SK-N-SH (cell line): ENCODE measurements around the gene PLSCR1. TPM values are rescaled to one million over a fixed set of nuclear protein-coding genes. Genes with fewer than 3 reads are reported as not detected.
A peak's percentile ranks its signal among the peaks of the same experiment; 100 is the strongest.

Source experiments
- CTCF ChIA-PET: fragments of 300-600, 350-600 bp; formaldehyde crosslinking; extraction: SDS; loops from one replicate; lab custom pipeline; 2021; lab: Yijun Ruan, JAX
- POLR2A ChIA-PET: fragments of 350-600 bp; sonication (Branson Sonifier 250); formaldehyde crosslinking; extraction: SDS; loops from one replicate; lab custom pipeline; 2020; ENCODE audit warnings: antibody characterized with exemption, inconsistent platforms; lab: Yijun Ruan, JAX
- DNase-seq: peaks from one replicate; pipeline ENCODE4 v3.0.0; 2012
- H2AFZ ChIP-seq: fragments of 200-600 bp; sonication (generic); 2 replicates; pipeline ENCODE4 v1.8.1; 2016; ENCODE audit warnings: antibody characterized with exemption, mild to moderate bottlenecking, low read depth
- H3F3A ChIP-seq: fragments of 200-600 bp; sonication (generic); replicated peaks from 2 replicates; pipeline ENCODE3; 2016; ENCODE audit warnings: antibody characterized with exemption, mild to moderate bottlenecking; ENCODE audit not compliant: insufficient read depth
- H3K27ac ChIP-seq, 2 experiments: fragments of 200-500 bp in 1 of 2; fragments of 200-600 bp in 1 of 2; sonication (Bioruptor generic) in 1 of 2; sonication (generic), shearing (Covaris generic) in 1 of 2; 2 replicates each; pipeline versions ENCODE4 v1.5.1 to v1.6.1; 2014 to 2016; ENCODE audit warnings: low read depth in 2 of 2, inconsistent platforms in 1 of 2, low read length in 1 of 2, mild to moderate bottlenecking in 1 of 2, mixed read lengths in 1 of 2
- H3K27me3 ChIP-seq: fragments of 200-600 bp; sonication (generic), shearing (Covaris generic); 2 replicates; pipeline ENCODE4 v1.6.1; 2016; ENCODE audit warnings: mixed run types; ENCODE audit not compliant: insufficient read depth
- H3K36me3 ChIP-seq, 2 experiments: fragments of 200-500 bp in 1 of 2; fragments of 200-600 bp in 1 of 2; sonication (Bioruptor generic) in 1 of 2; sonication (generic) in 1 of 2; replicated peaks in 1 of 2; 2 replicates each; pipeline versions ENCODE3 to v1.5.1; 2014 to 2016; ENCODE audit warnings: low read length in 1 of 2, mild to moderate bottlenecking in 1 of 2; ENCODE audit not compliant: insufficient read depth in 2 of 2, control insufficient read depth in 1 of 2
- H3K4me1 ChIP-seq, 2 experiments: fragments of 200-500 bp in 1 of 2; fragments of 200-600 bp in 1 of 2; sonication (Bioruptor generic) in 1 of 2; sonication (generic), shearing (Covaris generic) in 1 of 2; 2 replicates each; pipeline versions ENCODE4 v1.5.1 to v1.6.1; 2014 to 2016; ENCODE audit warnings: low read depth in 1 of 2, low read length in 1 of 2, mixed run types in 1 of 2; ENCODE audit not compliant: insufficient read depth in 2 of 2, control insufficient read depth in 1 of 2
- H3K4me2 ChIP-seq: fragments of 200-600 bp; sonication (generic), shearing (Covaris generic); 2 replicates; pipeline ENCODE4 v1.6.1; 2017; ENCODE audit warnings: mixed run types
- H3K4me3 ChIP-seq, 2 experiments: fragments of 200-500 bp in 1 of 2; fragments of 200-600 bp in 1 of 2; sonication (Bioruptor generic) in 1 of 2; sonication (generic), shearing (Covaris generic) in 1 of 2; 2 replicates each; pipeline versions ENCODE4 v1.5.1 to v1.8.1; 2014 to 2016; ENCODE audit warnings: low read depth in 2 of 2, inconsistent platforms in 1 of 2, low read length in 1 of 2, mild to moderate bottlenecking in 1 of 2, mixed read lengths in 1 of 2, moderate library complexity in 1 of 2
- H3K79me2 ChIP-seq: fragments of 200-600 bp; sonication (generic); 2 replicates; pipeline ENCODE4 v1.8.1; 2017; ENCODE audit warnings: mild to moderate bottlenecking; ENCODE audit not compliant: insufficient read depth
- H3K9ac ChIP-seq: fragments of 200-600 bp; sonication (generic); 2 replicates; pipeline ENCODE4 v1.6.1; 2017; ENCODE audit warnings: mixed run types
- H3K9me2 ChIP-seq: fragments of 200-600 bp; sonication (generic); 2 replicates; pipeline ENCODE4 v1.6.1; 2017; ENCODE audit warnings: mixed run types
- H3K9me3 ChIP-seq: fragments of 200-600 bp; sonication (generic); 2 replicates; pipeline ENCODE4 v1.6.1; 2017; ENCODE audit warnings: mixed run types, mild to moderate bottlenecking, moderate library complexity
- H4K20me1 ChIP-seq: fragments of 200-600 bp; sonication (generic); 2 replicates; pipeline ENCODE4 v1.6.1; 2017; ENCODE audit warnings: mild to moderate bottlenecking, mixed run types; ENCODE audit not compliant: insufficient read depth
- CHD2 ChIP-seq: fragments of 150-350 bp; IDR thresholded peaks from 2 replicates; pipeline ENCODE4 v1.6.1; 2018; ENCODE audit warnings: low read length; ENCODE audit not compliant: partially characterized antibody
- ELF1 ChIP-seq: IDR thresholded peaks from 2 replicates; pipeline ENCODE4 v1.4.0; 2012
- GABPA ChIP-seq: IDR thresholded peaks from 2 replicates; pipeline ENCODE4 v1.4.0; 2012; ENCODE audit warnings: low read depth, mild to moderate bottlenecking
- GATA2 ChIP-seq: sonication (generic); formaldehyde crosslinking; IDR thresholded peaks from 2 replicates; pipeline ENCODE4 v1.5.0; 2020; ENCODE audit warnings: mild to moderate bottlenecking, missing genetic modification reagents
- JUND ChIP-seq: IDR thresholded peaks from 2 replicates; pipeline ENCODE4 v1.4.0; 2012
- POLR2AphosphoS5 ChIP-seq: IDR thresholded peaks from 2 replicates; pipeline ENCODE4 v1.6.1; 2012; ENCODE audit warnings: low read depth, low read length
- RFX5 ChIP-seq: IDR thresholded peaks from 2 replicates; pipeline ENCODE4 v1.6.1; 2012; ENCODE audit warnings: mild to moderate bottlenecking, improper control_type of control experiment, low read length
- RXRA ChIP-seq: IDR thresholded peaks from 2 replicates; pipeline ENCODE4 v1.4.0; 2012; ENCODE audit warnings: low read depth, mild to moderate bottlenecking, borderline replicate concordance
- SIN3A ChIP-seq: IDR thresholded peaks from 2 replicates; pipeline ENCODE4 v1.6.1; 2012; ENCODE audit warnings: low read depth, mild to moderate bottlenecking, low read length, moderate library complexity, borderline replicate concordance
- SMC3 ChIP-seq: IDR thresholded peaks from 2 replicates; pipeline ENCODE4 v1.6.1; 2012; ENCODE audit warnings: low read depth, low read length, improper control_type of control experiment
- YY1 ChIP-seq: IDR thresholded peaks from 2 replicates; pipeline ENCODE4 v1.4.0; 2012; ENCODE audit warnings: low read depth, mild to moderate bottlenecking
- WGBS: methylation state at CpG from one replicate; pipeline ENCODE4 v1.1.6; 2017; ENCODE audit warnings: low lambda C conversion rate; 5-methylcytosine and 5-hydroxymethylcytosine counted together
- polyA plus RNA-seq, 3 experiments: library from polyadenylated mRNA; depleted of rRNA; stranded (reverse); fragments of >200 nt; gene quantifications; 2 replicates each; pipeline ENCODE4 v1.2.3, GENCODE V29; 2012
- TF ChIP-seq, protein P1 (sequence below): fragments of 150-350 bp; IDR thresholded peaks from 2 replicates; pipeline ENCODE4 v1.6.1; 2017; ENCODE audit warnings: antibody characterized with exemption, low read length, low read depth, borderline replicate concordance
- TF ChIP-seq, protein P2 (sequence below): IDR thresholded peaks from 2 replicates; pipeline ENCODE4 v1.4.0; 2012; ENCODE audit warnings: low read depth, borderline replicate concordance
- TF ChIP-seq, protein P3 (sequence below): IDR thresholded peaks from 2 replicates; pipeline ENCODE4 v1.6.1; 2012; ENCODE audit warnings: mild to moderate bottlenecking, low read depth, low read length, moderate library complexity

Gene PLSCR1
- polyA plus RNA-seq, 1 of the 3 experiments (the other 2 are of a cell fraction) = 10.9 TPM

DNA sequence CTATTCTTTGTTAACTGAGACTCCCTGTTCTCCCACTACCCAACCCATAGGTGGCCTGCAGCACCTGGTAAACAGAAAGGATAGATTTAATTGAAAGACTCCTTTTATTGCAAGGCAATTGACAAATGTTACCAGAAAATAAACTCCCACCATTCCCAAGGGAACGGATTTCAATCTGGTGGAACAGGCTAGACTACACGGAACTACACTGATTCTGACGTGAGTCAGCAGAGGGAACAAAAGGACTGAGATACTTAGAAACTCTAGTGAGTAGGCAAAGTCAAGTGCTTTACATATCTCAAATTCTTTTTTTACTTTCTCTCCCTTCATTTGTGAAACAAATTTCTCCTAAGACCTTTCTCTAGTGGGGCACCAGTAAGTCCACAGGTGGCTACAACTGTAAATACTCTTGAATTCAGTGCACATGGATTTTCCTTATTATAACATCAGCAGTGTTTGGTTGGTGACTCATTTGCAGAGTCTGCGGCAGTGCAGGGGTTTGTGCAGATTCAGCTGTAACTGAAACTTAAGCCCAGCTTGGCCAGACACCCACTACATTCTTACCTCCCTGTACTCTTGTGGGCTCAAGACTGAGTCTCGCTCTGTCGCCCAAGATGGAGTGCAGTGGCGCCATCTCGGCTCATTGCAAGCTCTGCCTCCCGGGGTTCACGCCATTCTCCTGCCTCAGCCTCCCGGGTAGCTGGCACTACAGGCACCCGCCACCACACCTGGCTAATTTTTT is 40.8 kb downstream of the PLSCR1 start (continued):
- TF ChIP-seq, protein P1, sequence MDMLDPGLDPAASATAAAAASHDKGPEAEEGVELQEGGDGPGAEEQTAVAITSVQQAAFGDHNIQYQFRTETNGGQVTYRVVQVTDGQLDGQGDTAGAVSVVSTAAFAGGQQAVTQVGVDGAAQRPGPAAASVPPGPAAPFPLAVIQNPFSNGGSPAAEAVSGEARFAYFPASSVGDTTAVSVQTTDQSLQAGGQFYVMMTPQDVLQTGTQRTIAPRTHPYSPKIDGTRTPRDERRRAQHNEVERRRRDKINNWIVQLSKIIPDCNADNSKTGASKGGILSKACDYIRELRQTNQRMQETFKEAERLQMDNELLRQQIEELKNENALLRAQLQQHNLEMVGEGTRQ = no peak
- no peak for TF ChIP-seq YY1
- no peak for TF ChIP-seq ELF1
- no peak for TF ChIP-seq GATA2 (CRISPR knock-in tag)
- TF ChIP-seq RXRA = no peak
- no peak for TF ChIP-seq RFX5
- no peak for TF ChIP-seq CHD2
- TF ChIP-seq SMC3 = no peak
- TF ChIP-seq, protein P2, sequence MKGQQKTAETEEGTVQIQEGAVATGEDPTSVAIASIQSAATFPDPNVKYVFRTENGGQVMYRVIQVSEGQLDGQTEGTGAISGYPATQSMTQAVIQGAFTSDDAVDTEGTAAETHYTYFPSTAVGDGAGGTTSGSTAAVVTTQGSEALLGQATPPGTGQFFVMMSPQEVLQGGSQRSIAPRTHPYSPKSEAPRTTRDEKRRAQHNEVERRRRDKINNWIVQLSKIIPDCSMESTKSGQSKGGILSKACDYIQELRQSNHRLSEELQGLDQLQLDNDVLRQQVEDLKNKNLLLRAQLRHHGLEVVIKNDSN = no peak
- no peak for TF ChIP-seq POLR2AphosphoS5

DNA sequence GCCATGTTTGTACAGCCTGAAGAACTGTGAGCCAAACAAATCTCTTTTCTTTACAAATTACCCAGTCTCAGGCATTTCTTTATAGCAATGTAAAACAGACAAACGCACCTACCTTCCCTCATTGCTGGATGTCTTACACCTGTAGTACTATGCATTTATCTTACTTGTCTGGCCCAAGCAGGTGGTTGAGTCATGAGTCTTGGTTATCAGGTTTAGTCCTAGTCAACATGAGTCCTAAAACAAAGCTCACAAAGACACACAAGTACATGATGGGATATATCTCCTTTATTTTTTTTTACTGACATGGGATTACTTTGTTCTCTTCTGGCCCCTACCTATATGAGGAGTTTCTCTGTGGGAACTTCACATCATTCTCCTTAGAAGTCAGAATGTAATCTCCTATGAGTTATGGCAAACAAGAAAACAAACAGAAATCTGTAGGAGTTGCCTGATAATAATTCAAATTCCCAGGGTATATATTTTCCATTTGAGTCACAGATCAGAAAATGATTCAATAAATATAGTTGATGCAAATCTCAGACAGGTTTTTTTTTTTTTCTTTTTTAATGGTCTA is 41.4 kb downstream of the PLSCR1 start:
- peak overlapping the region; percentile 90; the same call in 1 of the 2 replicates for H2AFZ ChIP-seq
- DNase-seq = no peak
- no peak for TF ChIP-seq SIN3A
- TF ChIP-seq, protein P3, sequence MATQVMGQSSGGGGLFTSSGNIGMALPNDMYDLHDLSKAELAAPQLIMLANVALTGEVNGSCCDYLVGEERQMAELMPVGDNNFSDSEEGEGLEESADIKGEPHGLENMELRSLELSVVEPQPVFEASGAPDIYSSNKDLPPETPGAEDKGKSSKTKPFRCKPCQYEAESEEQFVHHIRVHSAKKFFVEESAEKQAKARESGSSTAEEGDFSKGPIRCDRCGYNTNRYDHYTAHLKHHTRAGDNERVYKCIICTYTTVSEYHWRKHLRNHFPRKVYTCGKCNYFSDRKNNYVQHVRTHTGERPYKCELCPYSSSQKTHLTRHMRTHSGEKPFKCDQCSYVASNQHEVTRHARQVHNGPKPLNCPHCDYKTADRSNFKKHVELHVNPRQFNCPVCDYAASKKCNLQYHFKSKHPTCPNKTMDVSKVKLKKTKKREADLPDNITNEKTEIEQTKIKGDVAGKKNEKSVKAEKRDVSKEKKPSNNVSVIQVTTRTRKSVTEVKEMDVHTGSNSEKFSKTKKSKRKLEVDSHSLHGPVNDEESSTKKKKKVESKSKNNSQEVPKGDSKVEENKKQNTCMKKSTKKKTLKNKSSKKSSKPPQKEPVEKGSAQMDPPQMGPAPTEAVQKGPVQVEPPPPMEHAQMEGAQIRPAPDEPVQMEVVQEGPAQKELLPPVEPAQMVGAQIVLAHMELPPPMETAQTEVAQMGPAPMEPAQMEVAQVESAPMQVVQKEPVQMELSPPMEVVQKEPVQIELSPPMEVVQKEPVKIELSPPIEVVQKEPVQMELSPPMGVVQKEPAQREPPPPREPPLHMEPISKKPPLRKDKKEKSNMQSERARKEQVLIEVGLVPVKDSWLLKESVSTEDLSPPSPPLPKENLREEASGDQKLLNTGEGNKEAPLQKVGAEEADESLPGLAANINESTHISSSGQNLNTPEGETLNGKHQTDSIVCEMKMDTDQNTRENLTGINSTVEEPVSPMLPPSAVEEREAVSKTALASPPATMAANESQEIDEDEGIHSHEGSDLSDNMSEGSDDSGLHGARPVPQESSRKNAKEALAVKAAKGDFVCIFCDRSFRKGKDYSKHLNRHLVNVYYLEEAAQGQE = no peak
- TF ChIP-seq CHD2 = no peak
- no peak for TF ChIP-seq JUND
- TF ChIP-seq GABPA = no peak
- TF ChIP-seq, all 33 proteins: peak for 0
- Histone ChIP-seq H3F3A (peaks cover 28% of the 10 kb centered on the region), H3K27me3 (no peaks in the 10 kb centered on the region), H3K9ac (peak overlapping the region; percentile 55; the same call in 1 of the 2 replicates), H4K20me1 (no peaks in the 10 kb centered on the region), H3K36me3 (no peaks in the 10 kb centered on the region), H3K4me1 (peaks cover 0 to 34% of the 10 kb centered on the region in 2 experiments; a peak in 1 of 4 replicates), H3K9me3 (no peaks in the 10 kb centered on the region), H3K4me3 (0 out of 4 replicates have a peak overlapping the region, but pooled peaks of 1 of the 2 experiments have one; percentile 33), H3K27ac (peak overlapping the region in 1 of 2 experiments; percentile 91; a peak in 2 of 4 replicates), H3K79me2 (no peaks in the 10 kb centered on the region), H3K4me2 (peak overlapping the region; percentile 22; the same call in 1 of the 2 replicates), H3K9me2 (no peaks in the 10 kb centered on the region)
- POLR2A ChIA-PET = no interaction called here
- WGBS = 20% methylated on average over 1 of the region's 1 CpG
- CTCF ChIA-PET = no interaction called here
